ENCODE measurements around the gene SYNGAP1. TPM values are rescaled to one million over a fixed set of nuclear protein-coding genes. Genes with fewer than 3 reads are reported as not detected.
"Not testable (repeated sequence)": the region's sequence is repeated elsewhere in the genome, so short reads cannot be mapped to it uniquely, and the experiment has no call there.

SYNGAP1 gene
- total and polyA plus RNA-seq, 4 donors, result 4.4 to 39.4 (median 24.0) TPM

- H3K4me3 ChIP-seq (ENCODE audit: low read length in 2 of 2); H3K36me3 ChIP-seq (ENCODE audit: control insufficient read depth in 1 of 2, insufficient read depth in 2 of 2, low read length in 1 of 2); H3K27me3 ChIP-seq (ENCODE audit: control insufficient read depth in 1 of 2, insufficient read depth in 2 of 2, low read length in 1 of 2); DNase-seq; H3K27ac ChIP-seq (ENCODE audit: low read depth in 1 of 2, low read length in 2 of 2); H3K9me3 ChIP-seq (ENCODE audit: control insufficient read depth, low read length); H3K4me1 ChIP-seq (ENCODE audit: control insufficient read depth in 1 of 2, insufficient read depth in 2 of 2, low read length in 2 of 2); ATAC-seq (ENCODE audit: low FRiP score); intact Hi-C loops (cut with DNase I): not testable (repeated sequence)
- 84 to 90% methylated on average over 13 to 25 of the region's 25 CpGs for WGBS, 2 donors
Measured at GRCh38 chr6:33485680-33486079, 65.8 kb downstream of the SYNGAP1 start.

- no peaks in the 10 kb centered on the region for H3K9me3 ChIP-seq (ENCODE audit: control insufficient read depth, low read length)
- no peaks in the 10 kb centered on the region for H3K27me3 ChIP-seq (ENCODE audit: control insufficient read depth in 1 of 2, insufficient read depth in 2 of 2, low read length in 1 of 2)
- H3K27ac ChIP-seq (ENCODE audit: low read depth in 1 of 2, low read length in 2 of 2), result no peak overlapping the region
- H3K36me3 ChIP-seq (ENCODE audit: control insufficient read depth in 1 of 2, insufficient read depth in 2 of 2, low read length in 1 of 2), result no peaks in the 10 kb centered on the region
- no peak for DNase-seq
- H3K4me3 ChIP-seq (ENCODE audit: low read length in 2 of 2), result no peak overlapping the region
- intact Hi-C loops (cut with DNase I), result no loop called here
- no peaks in the 10 kb centered on the region for H3K4me1 ChIP-seq (ENCODE audit: control insufficient read depth in 1 of 2, insufficient read depth in 2 of 2, low read length in 2 of 2)
- WGBS, 2 donors, result 75 to 83% methylated on average over 7 of the region's 7 CpGs
- no peak for ATAC-seq (ENCODE audit: low FRiP score)
Measured at GRCh38 chr6:33488339-33488738, 68.5 kb downstream of the SYNGAP1 start.

GRCh38 chr6:33490198-33490597 is 70.3 kb downstream of the SYNGAP1 start:
- Histone ChIP-seq H3K4me1 (ENCODE audit: control insufficient read depth in 1 of 2, insufficient read depth in 2 of 2, low read length in 2 of 2) (no peaks in the 10 kb centered on the region), H3K27ac (ENCODE audit: low read depth in 1 of 2, low read length in 2 of 2) (no peak overlapping the region), H3K9me3 (ENCODE audit: control insufficient read depth, low read length) (no peaks in the 10 kb centered on the region), H3K36me3 (ENCODE audit: control insufficient read depth in 1 of 2, insufficient read depth in 2 of 2, low read length in 1 of 2) (no peaks in the 10 kb centered on the region), H3K4me3 (ENCODE audit: low read length in 2 of 2) (no peak overlapping the region), H3K27me3 (ENCODE audit: control insufficient read depth in 1 of 2, insufficient read depth in 2 of 2, low read length in 1 of 2) (no peaks in the 10 kb centered on the region)
- WGBS, 2 donors, result 55 to 58% methylated on average over 3 of the region's 3 CpGs
- intact Hi-C loops (cut with DNase I), result no loop called here
- ATAC-seq (ENCODE audit: low FRiP score) (no peak), DNase-seq (no peak)

GRCh38 chr6:33490621-33491020 is 70.8 kb downstream of the SYNGAP1 start:
- 82 to 84% methylated on average over 6 of the region's 6 CpGs for WGBS, 2 donors
- Histone ChIP-seq H3K4me3 (ENCODE audit: low read length in 2 of 2) (no peak overlapping the region), H3K27ac (ENCODE audit: low read depth in 1 of 2, low read length in 2 of 2) (no peak overlapping the region), H3K36me3 (ENCODE audit: control insufficient read depth in 1 of 2, insufficient read depth in 2 of 2, low read length in 1 of 2) (no peaks in the 10 kb centered on the region), H3K27me3 (ENCODE audit: control insufficient read depth in 1 of 2, insufficient read depth in 2 of 2, low read length in 1 of 2) (no peaks in the 10 kb centered on the region), H3K4me1 (ENCODE audit: control insufficient read depth in 1 of 2, insufficient read depth in 2 of 2, low read length in 2 of 2) (no peaks in the 10 kb centered on the region), H3K9me3 (ENCODE audit: control insufficient read depth, low read length) (no peaks in the 10 kb centered on the region)
- no peak for DNase-seq
- ATAC-seq (ENCODE audit: low FRiP score), result no peak
- intact Hi-C loops (cut with DNase I), result no loop called here

- ATAC-seq (ENCODE audit: low FRiP score), result no peak
- DNase-seq, result no peak
- Histone ChIP-seq H3K27me3 (ENCODE audit: control insufficient read depth in 1 of 2, insufficient read depth in 2 of 2, low read length in 1 of 2) (no peaks in the 10 kb centered on the region), H3K4me3 (ENCODE audit: low read length in 2 of 2) (no peak overlapping the region), H3K36me3 (ENCODE audit: control insufficient read depth in 1 of 2, insufficient read depth in 2 of 2, low read length in 1 of 2) (no peaks in the 10 kb centered on the region), H3K27ac (ENCODE audit: low read depth in 1 of 2, low read length in 2 of 2) (no peak overlapping the region), H3K9me3 (ENCODE audit: control insufficient read depth, low read length) (no peaks in the 10 kb centered on the region), H3K4me1 (ENCODE audit: control insufficient read depth in 1 of 2, insufficient read depth in 2 of 2, low read length in 2 of 2) (no peaks in the 10 kb centered on the region)
- intact Hi-C loops (cut with DNase I), result no loop called here
- WGBS, 2 donors, result 23 to 27% methylated on average over 4 of the region's 4 CpGs
Measured at GRCh38 chr6:33492093-33492492, 72.2 kb downstream of the SYNGAP1 start.

- no peak for DNase-seq
- 96 to 98% methylated on average over 7 of the region's 7 CpGs for WGBS, 2 donors
Measured at GRCh38 chr6:33497157-33497556, 77.3 kb downstream of the SYNGAP1 start.

GRCh38 chr6:33502486-33502885 is 82.6 kb downstream of the SYNGAP1 start:
- Histone ChIP-seq H3K4me3 (ENCODE audit: low read length in 2 of 2) (no peak overlapping the region), H3K4me1 (ENCODE audit: control insufficient read depth in 1 of 2, insufficient read depth in 2 of 2, low read length in 2 of 2) (no peaks in the 10 kb centered on the region), H3K27ac (ENCODE audit: low read depth in 1 of 2, low read length in 2 of 2) (no peak overlapping the region), H3K9me3 (ENCODE audit: control insufficient read depth, low read length) (peaks cover 4% of the 10 kb centered on the region), H3K27me3 (ENCODE audit: control insufficient read depth in 1 of 2, insufficient read depth in 2 of 2, low read length in 1 of 2) (no peaks in the 10 kb centered on the region), H3K36me3 (ENCODE audit: control insufficient read depth in 1 of 2, insufficient read depth in 2 of 2, low read length in 1 of 2) (no peaks in the 10 kb centered on the region)
- 90% methylated on average over 23 of the region's 23 CpGs for WGBS, 2 donors
- DNase-seq (no peak), ATAC-seq (ENCODE audit: low FRiP score) (no peak)
- intact Hi-C loops (cut with DNase I), result no loop called here

More at GRCh38 chr6:33497157-33497556, 77.3 kb downstream of the SYNGAP1 start:
- no peaks in the 10 kb centered on the region for H3K9me3 ChIP-seq (ENCODE audit: control insufficient read depth, low read length)
- no peak overlapping the region for H3K4me3 ChIP-seq (ENCODE audit: low read length in 2 of 2)
- H3K36me3 ChIP-seq (ENCODE audit: control insufficient read depth in 1 of 2, insufficient read depth in 2 of 2, low read length in 1 of 2), result no peaks in the 10 kb centered on the region
- intact Hi-C loops (cut with DNase I), result no loop called here
- ATAC-seq (ENCODE audit: low FRiP score), result no peak
- no peak overlapping the region for H3K27ac ChIP-seq (ENCODE audit: low read depth in 1 of 2, low read length in 2 of 2)
- H3K27me3 ChIP-seq (ENCODE audit: control insufficient read depth in 1 of 2, insufficient read depth in 2 of 2, low read length in 1 of 2), result no peaks in the 10 kb centered on the region
- H3K4me1 ChIP-seq (ENCODE audit: control insufficient read depth in 1 of 2, insufficient read depth in 2 of 2, low read length in 2 of 2), result no peaks in the 10 kb centered on the region

- ATAC-seq (ENCODE audit: low FRiP score), result no peak
- intact Hi-C loops (cut with DNase I), result no loop called here
Measured at GRCh38 chr6:33504486-33504885, 84.6 kb downstream of the SYNGAP1 start.

More at GRCh38 chr6:33504486-33504885, 84.6 kb downstream of the SYNGAP1 start:
- H3K27ac ChIP-seq (ENCODE audit: low read depth in 1 of 2, low read length in 2 of 2), result no peak overlapping the region
- no peaks in the 10 kb centered on the region for H3K27me3 ChIP-seq (ENCODE audit: control insufficient read depth in 1 of 2, insufficient read depth in 2 of 2, low read length in 1 of 2)
- H3K4me1 ChIP-seq (ENCODE audit: control insufficient read depth in 1 of 2, insufficient read depth in 2 of 2, low read length in 2 of 2), result no peaks in the 10 kb centered on the region
- no peaks in the 10 kb centered on the region for H3K36me3 ChIP-seq (ENCODE audit: control insufficient read depth in 1 of 2, insufficient read depth in 2 of 2, low read length in 1 of 2)
- no peak for DNase-seq
- H3K4me3 ChIP-seq (ENCODE audit: low read length in 2 of 2), result no peak overlapping the region
- H3K9me3 ChIP-seq (ENCODE audit: control insufficient read depth, low read length), result peaks cover 4% of the 10 kb centered on the region
